T-helper 22 cell (primary cell): ENCODE results near the gene TRABD2B.

Experiments used
- DNase-seq: peaks from one replicate; pipeline ENCODE4 v3.0.0-alpha.2; 2020; ENCODE audit warnings: low read depth

The TRABD2B gene

GRCh38 chr1:47757226-47757975 lies 239.8 kb downstream of the TRABD2B start:
- no peak for DNase-seq

DNA sequence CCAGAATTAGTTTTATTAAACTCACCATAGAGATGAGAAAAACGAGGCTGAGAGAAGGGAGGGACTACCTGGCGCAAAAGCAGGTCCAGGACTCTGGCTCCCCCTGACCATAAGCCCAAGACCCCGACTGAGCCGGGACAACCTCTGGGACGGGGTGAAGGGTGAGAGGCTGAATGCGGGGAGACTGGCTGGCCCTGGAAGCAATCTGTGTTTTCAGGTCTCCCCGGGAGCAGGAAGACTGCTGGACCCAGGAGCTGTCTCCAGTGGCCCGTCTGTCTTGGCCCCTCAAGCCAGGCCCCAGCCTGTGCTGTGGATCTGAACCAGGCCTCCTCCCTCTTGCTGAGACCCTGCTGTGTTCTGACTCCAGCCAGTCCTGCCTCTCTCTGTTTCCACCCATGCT lies 240.8 kb downstream of the TRABD2B start:
- DNase-seq, result no peak

DNA sequence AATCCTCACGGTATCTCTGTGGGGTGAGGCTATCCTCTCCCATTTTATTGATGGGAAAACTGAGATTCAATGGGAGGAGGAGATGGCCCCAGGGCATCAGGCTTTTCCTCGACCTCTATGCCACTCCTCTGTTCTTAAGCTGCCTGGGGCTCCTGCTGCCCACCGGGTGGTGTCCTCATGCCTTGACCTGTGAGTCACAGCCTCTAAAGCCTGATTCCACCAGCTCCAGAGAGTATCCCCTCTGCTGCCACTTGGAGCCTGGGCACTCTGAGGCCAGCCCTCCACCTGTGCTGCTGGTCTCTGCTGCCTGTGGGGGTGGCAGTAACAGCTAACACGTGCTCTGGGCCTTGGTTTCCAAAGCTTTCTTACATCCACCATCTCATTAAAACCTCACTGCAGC lies 241.2 kb downstream of the TRABD2B start:
- no peak for DNase-seq

- DNase-seq, result no peak
Observed at GRCh38 chr1:47755101-47755990, 241.8 kb downstream of the TRABD2B start.

- DNase-seq, result no peak
Observed at GRCh38 chr1:47754221-47754620, 243.0 kb downstream of the TRABD2B start.

GRCh38 chr1:47753808-47754207 lies 243.4 kb downstream of the TRABD2B start:
- DNase-seq, result no peak

DNA sequence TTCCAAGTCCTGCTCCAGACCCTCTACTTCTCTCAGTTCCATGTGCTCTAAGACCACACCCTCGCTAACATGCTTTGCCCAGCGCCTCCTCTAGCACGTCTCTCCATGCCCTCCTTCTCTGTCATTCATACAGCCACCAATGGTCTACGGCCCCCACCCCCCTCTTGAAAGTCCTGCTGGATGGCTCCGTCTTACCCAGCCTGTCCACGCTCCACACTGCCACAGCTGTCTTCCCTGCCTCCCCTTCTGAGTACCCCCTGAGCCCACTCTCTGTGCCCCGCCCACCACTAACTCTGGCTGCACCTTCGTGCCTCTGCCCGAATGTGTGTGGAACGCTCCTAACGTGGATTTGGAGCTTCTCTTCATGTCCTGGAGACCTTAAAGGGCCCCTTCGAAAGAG lies 244.6 kb downstream of the TRABD2B start:
- DNase-seq, result no peak

GRCh38 chr1:47751996-47752451 lies 245.2 kb downstream of the TRABD2B start:
- DNase-seq, result no peak

GRCh38 chr1:47751193-47751592 lies 246.0 kb downstream of the TRABD2B start:
- DNase-seq, result no peak

DNA sequence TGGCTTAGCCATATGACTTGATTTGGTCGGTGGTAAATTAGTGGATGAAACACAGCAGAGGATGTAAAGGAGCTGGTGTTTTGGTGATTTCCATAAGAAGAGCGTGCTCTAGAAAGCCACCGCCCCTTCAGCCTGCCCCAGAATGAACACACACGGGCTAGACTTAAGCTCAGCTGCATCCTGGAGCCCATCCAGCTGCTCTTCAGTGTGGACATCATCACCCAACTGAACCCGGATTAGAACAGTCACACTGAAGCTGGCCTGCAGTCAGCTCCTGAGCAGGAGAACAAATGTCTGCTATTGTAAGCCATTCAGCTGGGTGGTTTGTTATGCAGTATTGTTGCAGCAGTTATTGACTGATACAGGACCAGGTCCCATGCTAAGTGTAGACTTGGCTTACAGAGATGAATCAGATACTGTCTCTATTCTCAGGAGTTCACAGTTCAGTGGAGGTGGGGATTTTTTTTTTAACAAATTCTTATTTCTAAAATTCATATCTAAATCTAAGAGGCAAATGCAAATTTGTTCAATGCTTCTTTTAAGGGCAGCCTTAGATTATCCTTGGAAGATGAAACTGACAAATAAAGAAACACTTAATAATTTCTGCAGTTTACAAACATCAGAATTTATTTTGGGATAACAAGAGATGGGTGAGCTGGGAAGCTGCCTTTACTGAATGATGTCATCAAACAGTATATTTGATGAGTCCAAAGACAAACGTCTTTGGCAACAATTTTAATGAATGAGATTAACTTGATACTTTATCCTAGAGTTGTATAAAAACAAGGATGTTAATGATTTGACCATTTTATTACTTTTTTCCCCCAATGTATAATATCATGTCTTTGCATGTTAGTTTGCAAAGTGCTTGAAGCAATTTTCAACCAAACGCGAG lies 251.2 kb downstream of the TRABD2B start:
- DNase-seq, result no peak

GRCh38 chr1:47742890-47743760 lies 254.1 kb downstream of the TRABD2B start:
- no peak for DNase-seq

DNA sequence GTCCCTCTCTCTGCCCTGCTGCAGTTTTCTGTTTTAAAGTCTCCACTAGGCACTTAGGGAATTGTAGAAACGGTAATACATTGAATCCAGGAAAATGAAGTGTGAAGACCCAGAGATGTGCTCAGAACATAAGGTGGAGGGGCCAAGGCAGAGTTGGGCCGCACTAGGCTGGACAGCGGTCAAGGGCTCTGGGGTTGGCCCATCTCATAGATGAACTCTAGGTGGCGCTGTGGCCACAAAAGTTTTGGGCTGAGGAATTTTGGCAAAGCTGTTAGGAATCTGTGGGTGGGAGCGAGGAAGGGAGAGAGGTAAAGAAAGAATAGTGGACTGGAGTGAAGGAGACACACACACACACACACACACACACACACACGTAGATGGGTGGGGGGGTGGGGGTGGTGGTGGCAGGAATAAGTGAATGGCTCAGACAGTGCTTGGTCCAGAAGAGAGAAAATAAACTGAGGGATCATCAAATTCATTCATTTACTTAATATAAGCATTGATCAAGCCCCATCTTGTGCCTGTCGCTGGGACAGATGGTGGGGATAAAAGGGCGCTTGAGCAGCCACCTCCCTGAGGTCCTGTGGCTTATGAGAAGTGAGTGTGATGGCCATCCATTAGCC lies 258.5 kb downstream of the TRABD2B start:
- no peak for DNase-seq

DNA sequence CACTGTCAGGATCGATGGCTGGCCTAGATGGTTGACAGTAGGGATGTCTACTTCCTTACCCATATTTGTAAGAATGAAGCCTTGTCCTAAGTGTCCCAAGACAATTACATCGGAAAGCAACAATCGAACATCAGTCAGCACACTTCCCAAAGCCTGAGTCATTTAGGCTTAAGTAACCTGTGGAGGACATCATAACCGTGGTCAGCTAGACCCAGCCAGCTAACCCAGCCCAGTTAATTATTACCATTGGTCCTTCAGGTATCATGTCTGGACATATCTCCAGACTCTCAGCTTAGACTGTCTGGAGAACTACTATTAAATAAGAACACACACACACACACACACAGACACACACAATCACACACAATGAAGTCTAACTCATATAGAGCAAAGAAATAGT lies 264.7 kb downstream of the TRABD2B start:
- DNase-seq, result no peak

DNA sequence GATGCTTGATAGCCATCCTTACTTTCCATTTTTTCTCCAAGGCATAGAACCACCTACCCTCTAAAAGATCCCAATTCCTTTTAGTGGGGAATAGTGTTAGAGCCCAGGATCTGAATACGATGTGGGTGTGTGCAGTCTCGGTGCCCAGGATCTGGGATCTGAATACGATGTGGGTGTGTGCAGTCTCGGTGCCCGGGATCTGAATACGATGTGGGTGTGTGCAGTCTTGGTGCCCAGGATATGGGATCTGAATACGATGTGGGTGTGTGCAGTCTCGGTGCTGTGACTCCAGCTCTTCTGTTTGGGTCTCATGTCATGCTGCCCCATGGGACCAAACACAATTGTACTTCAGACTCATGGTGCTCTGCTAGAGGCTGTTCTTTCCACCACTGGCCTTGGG lies 265.5 kb downstream of the TRABD2B start:
- DNase-seq, result no peak

DNA sequence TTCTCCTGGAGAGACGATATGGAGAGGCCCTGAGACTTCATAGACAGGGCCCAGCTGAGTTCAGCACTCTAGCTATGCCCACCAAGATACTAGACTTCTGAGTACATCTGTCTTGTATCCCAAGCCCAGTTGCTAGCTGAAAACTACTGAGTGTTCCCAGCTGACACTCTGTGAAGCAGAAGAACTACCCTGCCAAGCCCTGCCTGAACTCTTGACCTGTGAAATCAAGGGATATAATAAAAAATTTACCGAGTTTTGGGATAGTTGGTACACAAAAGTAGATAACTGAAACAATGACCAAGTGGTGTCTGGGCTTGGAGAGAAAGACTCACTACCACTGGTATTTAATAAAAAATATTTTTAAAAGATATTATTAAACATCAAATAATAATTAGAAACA lies 267.5 kb downstream of the TRABD2B start:
- DNase-seq, result no peak

GRCh38 chr1:47727697-47728085 lies 269.5 kb downstream of the TRABD2B start:
- no peak for DNase-seq

DNA sequence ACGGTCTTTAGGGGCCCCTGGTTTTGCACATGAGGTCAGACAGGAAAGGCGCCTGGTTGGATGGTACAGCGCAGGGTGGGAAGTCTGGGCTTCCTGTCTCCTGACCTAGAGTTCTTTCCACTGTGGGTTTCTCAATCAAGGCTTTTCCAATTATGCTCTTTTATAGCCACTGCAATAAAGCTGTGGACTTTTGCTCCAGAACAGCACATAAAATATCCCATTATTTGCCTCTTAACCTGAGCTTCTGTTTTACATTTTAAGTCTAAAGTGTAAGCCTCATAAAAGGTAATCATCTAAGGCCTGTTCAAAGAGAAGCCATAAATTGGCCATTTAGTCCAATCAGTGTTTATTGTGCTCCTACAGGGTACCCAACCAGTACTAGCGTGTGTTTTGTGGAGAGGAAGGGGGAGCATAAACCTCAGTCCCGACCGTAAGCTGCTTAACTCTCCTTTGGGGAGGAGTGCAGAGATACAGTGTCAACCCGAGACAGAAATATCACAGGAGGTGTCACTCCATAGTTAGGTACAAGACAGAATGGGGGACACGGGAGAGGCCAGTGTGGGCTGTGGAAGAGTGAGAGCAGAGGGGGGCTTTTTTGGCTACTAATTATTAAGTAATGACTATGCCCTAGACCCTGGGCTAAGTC lies 270.0 kb downstream of the TRABD2B start:
- DNase-seq, result no peak

DNA sequence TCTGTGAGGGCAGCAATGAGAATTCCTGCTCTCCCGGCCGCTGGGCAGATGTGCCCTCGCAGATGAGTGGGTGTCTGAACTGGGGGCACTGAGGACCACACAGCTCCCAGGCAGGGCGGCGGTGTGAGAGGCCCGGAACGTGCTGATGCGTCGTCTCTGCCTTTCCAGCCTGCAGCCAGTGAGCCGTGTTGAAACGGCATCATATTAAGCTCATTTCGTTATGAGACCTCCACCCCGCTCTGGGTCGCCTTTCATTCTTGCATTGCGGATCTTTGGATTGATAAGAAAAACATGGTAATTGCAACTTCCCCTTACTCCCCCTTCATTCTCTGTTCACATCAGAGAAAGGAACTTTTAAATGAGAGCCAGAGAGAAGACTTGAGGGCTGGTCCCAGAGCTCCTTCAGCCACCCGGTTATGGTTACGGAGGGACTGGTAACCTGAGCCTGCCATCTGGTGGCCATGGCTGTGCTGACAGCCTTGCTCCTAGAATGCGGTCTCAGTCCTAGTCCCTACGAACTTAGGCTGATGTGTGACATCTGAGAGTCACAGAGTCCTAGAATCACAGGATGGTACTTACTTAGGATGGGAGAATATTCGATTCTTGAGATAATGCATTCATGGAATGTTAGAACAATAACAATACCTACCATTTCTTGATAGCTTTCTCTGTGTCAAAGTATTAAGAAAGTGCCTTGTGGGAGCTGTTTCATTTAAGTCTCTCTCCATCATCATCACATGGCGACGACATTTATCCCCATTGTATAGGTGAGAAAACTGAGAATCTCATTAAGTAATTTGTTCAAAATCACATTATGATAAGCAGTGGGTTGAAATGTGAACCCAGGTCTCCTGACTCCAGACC lies 271.0 kb downstream of the TRABD2B start:
- DNase-seq, result no peak

GRCh38 chr1:47725511-47725991 lies 271.6 kb downstream of the TRABD2B start:
- DNase-seq, result no peak
